Endodermal cell (in vitro differentiated cells): ENCODE measurements around the gene KRT15. TPM values are rescaled to one million over a fixed set of nuclear protein-coding genes. Genes with fewer than 3 reads are reported as not detected.

Source experiments
- DNase-seq: peaks from one replicate; pipeline ENCODE4 v3.0.0-alpha.2; 2017
- H3K27ac ChIP-seq: 2 replicates; pipeline ENCODE4 v1.5.1; 2013; ENCODE audit warnings: mild to moderate bottlenecking, low read depth, low read length, moderate library complexity
- H3K27me3 ChIP-seq: 2 replicates; pipeline ENCODE4 v1.6.1; 2013; ENCODE audit warnings: mild to moderate bottlenecking, low read length, moderate library complexity; ENCODE audit not compliant: insufficient read depth, control insufficient read depth, poor library complexity, severe bottlenecking
- H3K36me3 ChIP-seq: 2 replicates; pipeline ENCODE4 v1.7.0; 2013; ENCODE audit warnings: mild to moderate bottlenecking, low read length, moderate library complexity; ENCODE audit not compliant: control insufficient read depth, insufficient read depth
- H3K4me1 ChIP-seq: one replicate; pipeline ENCODE4 v1.7.0; 2013; ENCODE audit warnings: low read length; ENCODE audit not compliant: control insufficient read depth, insufficient read depth
- H3K4me3 ChIP-seq: 2 replicates; pipeline ENCODE4 v1.5.1; 2013; ENCODE audit warnings: mild to moderate bottlenecking, low read length, moderate library complexity
- H3K9ac ChIP-seq: 2 replicates; pipeline ENCODE4 v1.6.1; 2013; ENCODE audit warnings: mild to moderate bottlenecking, low read length, moderate library complexity; ENCODE audit not compliant: poor library complexity, severe bottlenecking; ENCODE audit errors: extremely low read depth
- H3K9me3 ChIP-seq: 2 replicates; pipeline ENCODE4 v1.6.1; 2013; ENCODE audit warnings: mild to moderate bottlenecking, low read length, moderate library complexity; ENCODE audit not compliant: control insufficient read depth
- H3K27ac Mint-ChIP-seq: 2 replicates; pipeline ENCODE4 v1.8.0; 2020; ENCODE audit warnings: mixed read lengths
- H3K27me3 Mint-ChIP-seq: 2 replicates; pipeline ENCODE4 v1.8.0; 2021; ENCODE audit warnings: mild to moderate bottlenecking, mixed read lengths; ENCODE audit not compliant: insufficient read depth
- H3K36me3 Mint-ChIP-seq: 2 replicates; pipeline ENCODE4 v1.8.0; 2020; ENCODE audit warnings: low read depth, mixed read lengths
- H3K4me1 Mint-ChIP-seq: 2 replicates; pipeline ENCODE4 v1.8.0; 2020; ENCODE audit warnings: mixed read lengths
- H3K4me3 Mint-ChIP-seq: 2 replicates; pipeline ENCODE4 v1.8.0; 2020; ENCODE audit warnings: mild to moderate bottlenecking, moderate library complexity, mixed read lengths
- H3K9me3 Mint-ChIP-seq: 2 replicates; pipeline ENCODE4 v1.8.0; 2020; ENCODE audit warnings: mild to moderate bottlenecking, mixed read lengths
- WGBS, 2 experiments: methylation state at CpG; one replicate each; pipeline versions ENCODE4 v1.1.5 to v1.1.7; 2013; ENCODE audit warnings: missing lambda C conversion rate in 2 of 2, mixed read lengths in 1 of 2; ENCODE audit not compliant: insufficient coverage in 1 of 2, insufficient read length in 1 of 2; 5-methylcytosine and 5-hydroxymethylcytosine counted together
- total RNA-seq, 2 donors: library from RNA; stranded (reverse); fragmentation: NEBNext Ultra II Directional in 1 of 2; extraction: Animal tissue kit (Norgen Biotek cat#: 25700) in 1 of 2; gene quantifications; 2 replicates in 1 of 2; 3 replicates in 1 of 2; pipeline ENCODE4 v1.2.1, GENCODE V29; 2021
- TF ChIP-seq, protein P1 (sequence below): fragments of 200-600 bp; sonication (generic); conservative IDR thresholded peaks from 2 replicates; pipeline ENCODE4 v1.5.0; 2021; ENCODE audit warnings: antibody characterized with exemption, mild to moderate bottlenecking

KRT15 gene
- total RNA-seq, 2 donors from 2014 or later: 0.95 to 1.2 TPM

DNA sequence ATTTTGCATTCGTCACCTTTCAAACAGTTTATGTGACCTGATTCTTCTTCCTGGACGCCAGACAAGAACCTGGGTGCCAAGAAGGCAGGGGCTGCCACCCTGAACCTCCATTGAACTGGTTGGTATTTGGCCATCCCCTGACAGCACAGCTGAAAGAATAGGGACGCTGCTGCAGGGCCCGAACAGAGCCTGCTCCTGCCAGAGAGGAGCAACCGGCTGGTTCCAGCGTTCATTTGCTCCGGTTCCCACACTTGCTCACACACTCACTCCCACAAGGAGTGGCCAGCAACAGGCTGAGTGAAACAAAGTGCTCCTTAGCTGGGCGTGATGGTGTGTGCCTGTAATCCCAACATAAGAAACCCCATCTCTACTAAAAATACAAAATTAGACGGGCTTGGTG is 38.2 kb upstream of the KRT15 start:
- Histone ChIP-seq H3K9me3 (no peaks in the 10 kb centered on the region), H3K4me1 (no peaks in the 10 kb centered on the region), H3K36me3 (no peaks in the 10 kb centered on the region), H3K4me3 (no peak overlapping the region), H3K27me3 (no peaks in the 10 kb centered on the region), H3K27ac (no peak overlapping the region), H3K9ac (no peak overlapping the region)
- Mint-ChIP-seq H3K4me3 (no peak overlapping the region), H3K27ac (no peak overlapping the region), H3K27me3 (peaks cover 26% of the 10 kb centered on the region), H3K36me3 (no peaks in the 10 kb centered on the region), H3K4me1 (no peaks in the 10 kb centered on the region), H3K9me3 (no peaks in the 10 kb centered on the region)
- TF ChIP-seq, protein P1, sequence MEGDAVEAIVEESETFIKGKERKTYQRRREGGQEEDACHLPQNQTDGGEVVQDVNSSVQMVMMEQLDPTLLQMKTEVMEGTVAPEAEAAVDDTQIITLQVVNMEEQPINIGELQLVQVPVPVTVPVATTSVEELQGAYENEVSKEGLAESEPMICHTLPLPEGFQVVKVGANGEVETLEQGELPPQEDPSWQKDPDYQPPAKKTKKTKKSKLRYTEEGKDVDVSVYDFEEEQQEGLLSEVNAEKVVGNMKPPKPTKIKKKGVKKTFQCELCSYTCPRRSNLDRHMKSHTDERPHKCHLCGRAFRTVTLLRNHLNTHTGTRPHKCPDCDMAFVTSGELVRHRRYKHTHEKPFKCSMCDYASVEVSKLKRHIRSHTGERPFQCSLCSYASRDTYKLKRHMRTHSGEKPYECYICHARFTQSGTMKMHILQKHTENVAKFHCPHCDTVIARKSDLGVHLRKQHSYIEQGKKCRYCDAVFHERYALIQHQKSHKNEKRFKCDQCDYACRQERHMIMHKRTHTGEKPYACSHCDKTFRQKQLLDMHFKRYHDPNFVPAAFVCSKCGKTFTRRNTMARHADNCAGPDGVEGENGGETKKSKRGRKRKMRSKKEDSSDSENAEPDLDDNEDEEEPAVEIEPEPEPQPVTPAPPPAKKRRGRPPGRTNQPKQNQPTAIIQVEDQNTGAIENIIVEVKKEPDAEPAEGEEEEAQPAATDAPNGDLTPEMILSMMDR: no peak
- 90 to 96% methylated on average over 3 to 9 of the region's 9 CpGs for WGBS, 2 experiments
- DNase-seq: no peak

DNA sequence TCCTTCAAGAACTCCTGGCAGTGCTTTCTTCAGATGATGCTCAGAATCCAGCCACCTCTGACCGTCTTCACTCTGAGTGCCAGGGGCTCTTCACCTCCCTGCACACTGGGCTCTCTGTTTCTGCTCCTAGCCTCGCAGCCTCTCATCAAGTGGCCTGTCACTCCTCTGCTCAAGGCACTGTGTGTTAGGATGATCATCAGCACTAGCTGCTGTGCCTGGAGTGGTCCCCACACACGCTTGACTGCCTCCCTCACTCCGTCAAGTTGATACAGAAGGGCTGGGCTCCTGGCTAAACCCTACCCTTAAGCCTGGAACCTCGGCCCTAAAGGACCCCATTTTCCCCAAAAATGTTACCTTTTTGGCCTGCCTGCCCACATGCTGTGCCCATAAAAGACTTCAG is 37.6 kb upstream of the KRT15 start:
- TF ChIP-seq, protein P1: no peak
- no peak overlapping the region for H3K4me3 Mint-ChIP-seq
- 83 to 87% methylated on average over 5 of the region's 5 CpGs for WGBS, 2 experiments

DNA sequence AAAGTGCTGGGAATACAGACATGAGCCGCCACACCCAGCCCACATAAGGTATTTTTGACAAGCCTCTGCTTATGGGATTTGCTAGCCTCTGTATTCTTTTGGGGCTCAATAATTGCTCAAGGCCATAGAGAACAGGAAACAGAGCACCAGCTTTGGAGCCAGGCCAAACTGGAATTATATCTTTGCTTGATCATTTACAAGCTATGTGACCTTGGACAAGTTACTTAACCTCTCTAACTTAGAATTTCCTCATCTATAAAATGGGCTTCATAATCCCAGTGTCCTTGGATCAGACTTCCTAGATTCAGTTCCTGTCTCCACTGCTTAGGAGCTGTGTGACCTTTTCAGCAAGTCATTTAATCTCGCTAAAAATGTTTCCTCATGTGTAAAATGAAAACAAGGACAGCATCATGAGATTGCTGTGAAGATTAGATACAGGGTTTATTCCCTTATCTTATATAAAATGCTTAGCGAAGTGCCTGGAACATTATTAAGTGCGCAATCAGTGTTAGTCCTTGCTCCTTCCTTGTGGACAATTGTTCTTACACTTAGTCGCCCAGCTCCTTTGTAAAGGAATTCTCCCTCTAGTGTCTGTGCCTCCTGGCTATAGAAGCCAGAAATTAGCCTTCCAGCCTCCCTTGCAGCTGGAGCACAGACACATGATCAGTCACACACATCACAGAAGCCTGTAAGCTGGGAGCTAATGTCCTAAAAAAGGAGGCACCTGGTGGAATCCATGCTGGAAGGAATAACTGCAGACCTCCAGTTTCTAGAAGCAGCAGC is 36.6 kb upstream of the KRT15 start:
- Histone ChIP-seq H3K4me1 (no peaks in the 10 kb centered on the region), H3K9ac (no peak overlapping the region), H3K36me3 (no peaks in the 10 kb centered on the region), H3K4me3 (no peak overlapping the region), H3K27ac (no peak overlapping the region), H3K27me3 (no peaks in the 10 kb centered on the region), H3K9me3 (no peaks in the 10 kb centered on the region)
- no peak overlapping the region for H3K4me3 Mint-ChIP-seq
- no peaks in the 10 kb centered on the region for H3K4me1 Mint-ChIP-seq
- H3K27ac Mint-ChIP-seq: no peak overlapping the region
- TF ChIP-seq, protein P1: no peak
- WGBS, 2 experiments: 88% methylated on average over 5 of the region's 5 CpGs
- no peaks in the 10 kb centered on the region for H3K9me3 Mint-ChIP-seq
- H3K27me3 Mint-ChIP-seq: peaks cover 17% of the 10 kb centered on the region
- no peaks in the 10 kb centered on the region for H3K36me3 Mint-ChIP-seq
- peak; percentile 46 for DNase-seq

More for the DNA sequence above, 37.6 kb upstream of the KRT15 start:
- H3K36me3 ChIP-seq: no peaks in the 10 kb centered on the region
- no peak overlapping the region for H3K27ac ChIP-seq
- no peak overlapping the region for H3K4me3 ChIP-seq
- H3K4me1 ChIP-seq: no peaks in the 10 kb centered on the region
- Mint-ChIP-seq H3K36me3 (no peaks in the 10 kb centered on the region), H3K27me3 (peaks cover 23% of the 10 kb centered on the region), H3K27ac (no peak overlapping the region), H3K9me3 (no peaks in the 10 kb centered on the region), H3K4me1 (no peaks in the 10 kb centered on the region)
- H3K9me3 ChIP-seq: no peaks in the 10 kb centered on the region
- no peaks in the 10 kb centered on the region for H3K27me3 ChIP-seq
- H3K9ac ChIP-seq: no peak overlapping the region
- DNase-seq: no peak
